Lung microvascular endothelial cell (primary cell): ENCODE results near the gene COL8A1. TPM values are rescaled to one million over a fixed set of nuclear protein-coding genes. Genes with fewer than 3 reads are reported as not detected.

Source experiments
- DNase-seq, 2 donors: peaks; one replicate each; pipeline versions ENCODE4 v3.0.0 to v3.0.0-alpha.2; 2010; ENCODE audit warnings: low read depth in 2 of 2
- total RNA-seq: library from RNA; depleted of rRNA; stranded (reverse); fragments of >200 nt; gene quantifications from 2 replicates; pipeline ENCODE4 v1.2.1, GENCODE V29; 2014

The COL8A1 gene
- total RNA-seq, 1 donor from 2014 or later: 1,223 TPM

- peak; percentile 68 to 72 for DNase-seq
These were observed 150.8 kb downstream of the COL8A1 start for GRCh38 chr3:99789011-99789721.

DNA sequence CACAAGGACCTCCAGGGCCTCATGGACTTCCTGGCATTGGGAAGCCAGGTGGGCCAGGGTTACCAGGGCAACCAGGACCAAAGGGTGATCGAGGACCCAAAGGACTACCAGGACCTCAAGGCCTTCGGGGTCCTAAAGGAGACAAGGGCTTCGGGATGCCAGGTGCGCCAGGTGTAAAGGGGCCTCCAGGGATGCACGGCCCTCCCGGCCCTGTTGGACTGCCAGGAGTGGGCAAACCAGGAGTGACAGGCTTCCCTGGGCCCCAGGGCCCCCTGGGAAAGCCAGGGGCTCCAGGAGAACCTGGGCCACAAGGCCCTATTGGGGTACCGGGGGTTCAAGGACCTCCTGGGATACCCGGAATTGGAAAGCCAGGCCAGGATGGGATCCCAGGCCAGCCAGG, 156.1 kb downstream of the COL8A1 start:
- no peak for DNase-seq

DNA sequence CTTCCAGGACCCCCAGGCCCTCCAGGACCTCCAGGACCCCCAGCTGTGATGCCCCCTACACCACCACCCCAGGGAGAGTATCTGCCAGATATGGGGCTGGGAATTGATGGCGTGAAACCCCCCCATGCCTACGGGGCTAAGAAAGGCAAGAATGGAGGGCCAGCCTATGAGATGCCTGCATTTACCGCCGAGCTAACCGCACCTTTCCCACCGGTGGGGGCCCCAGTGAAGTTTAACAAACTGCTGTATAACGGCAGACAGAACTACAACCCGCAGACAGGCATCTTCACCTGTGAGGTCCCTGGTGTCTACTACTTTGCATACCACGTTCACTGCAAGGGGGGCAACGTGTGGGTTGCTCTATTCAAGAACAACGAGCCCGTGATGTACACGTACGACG, 157.2 kb downstream of the COL8A1 start:
- DNase-seq: no peak

DNA sequence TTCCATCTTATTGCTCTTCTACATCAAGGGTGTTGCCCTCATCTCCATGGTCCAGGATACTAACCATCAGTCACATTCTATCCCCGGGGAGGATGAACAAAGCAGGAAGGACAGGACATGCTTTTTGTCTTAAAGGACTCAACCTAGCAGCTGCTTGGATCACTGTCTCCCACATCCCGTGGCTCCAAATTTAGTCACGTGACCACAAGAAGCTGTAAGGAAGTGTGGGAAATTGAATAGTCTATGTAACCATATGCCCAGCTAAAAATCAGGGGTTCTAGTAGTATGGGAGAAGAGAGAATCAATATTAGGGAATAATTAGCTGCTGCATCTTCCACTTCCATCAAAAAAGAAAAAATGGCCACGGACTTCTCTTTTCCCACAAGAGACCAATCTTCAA, 161.0 kb downstream of the COL8A1 start:
- DNase-seq: no peak

DNA sequence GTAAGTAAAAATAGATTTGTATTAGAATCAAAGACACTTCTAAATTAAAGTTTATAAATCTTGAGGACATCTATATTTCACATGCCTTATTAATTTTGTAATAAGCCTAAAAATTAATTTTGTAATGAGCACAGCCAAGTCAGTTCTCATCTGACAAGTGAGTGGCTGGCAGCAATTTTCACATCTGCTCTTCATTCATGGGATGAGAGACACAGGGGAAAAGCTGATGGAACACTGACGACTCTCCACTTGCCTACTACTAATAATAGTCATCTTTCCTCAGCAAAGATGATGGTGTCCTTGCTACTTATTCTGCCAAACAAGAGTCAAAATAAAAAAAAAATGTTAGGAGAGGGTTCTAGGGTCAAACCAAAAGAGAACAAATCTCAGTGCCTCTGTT, 164.9 kb downstream of the COL8A1 start:
- no peak for DNase-seq

DNA sequence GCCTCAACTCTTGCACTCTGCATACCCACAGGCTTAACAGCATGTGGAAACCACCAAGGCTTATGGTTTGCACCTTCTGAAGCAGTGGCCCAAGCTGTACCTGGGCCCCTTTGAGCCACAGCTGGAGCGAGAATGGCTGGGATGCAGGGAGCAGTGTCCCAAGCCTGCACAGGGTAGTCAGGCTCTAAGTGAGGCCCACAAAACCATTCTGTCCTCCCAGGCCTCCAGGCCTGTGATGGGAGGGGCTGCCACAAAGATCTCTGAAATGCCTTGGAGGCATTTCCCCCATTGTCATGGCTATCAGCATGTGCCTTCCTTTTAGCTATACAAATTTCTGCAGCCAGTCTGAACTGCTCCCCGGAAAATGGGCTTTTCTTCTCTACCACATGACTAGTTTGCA, 166.8 kb downstream of the COL8A1 start:
- DNase-seq: no peak

DNA sequence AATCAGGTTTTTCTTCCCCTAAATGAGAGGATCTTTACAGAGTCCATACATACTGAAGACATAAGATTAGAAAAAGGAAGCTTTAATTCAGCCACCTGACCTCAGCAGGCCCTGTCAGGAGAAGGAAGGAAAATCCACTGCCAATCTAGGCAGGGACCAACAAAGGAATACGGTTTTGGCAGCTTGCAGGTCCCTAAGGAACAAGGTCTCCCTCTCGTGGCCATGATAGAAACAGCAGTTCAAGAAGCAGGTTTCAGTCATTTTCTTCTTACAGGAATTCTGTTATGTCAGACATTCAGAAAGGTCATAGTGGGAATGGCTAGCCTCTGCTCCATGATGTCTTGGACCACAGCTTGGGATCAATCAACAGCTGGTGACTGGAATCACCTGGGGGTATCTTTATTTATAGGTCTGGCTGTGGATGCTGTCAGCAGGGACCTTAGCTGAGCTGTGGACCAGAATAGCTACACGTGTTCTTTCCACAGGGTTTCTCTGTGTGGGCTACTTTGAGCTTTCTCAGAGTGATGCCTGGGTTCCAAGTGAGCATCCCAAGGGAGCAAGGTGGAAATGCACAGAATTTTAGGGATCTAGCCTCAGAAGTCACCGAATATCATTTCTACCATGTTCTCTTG, 169.9 kb downstream of the COL8A1 start:
- DNase-seq: peak; percentile 72 to 85

DNA sequence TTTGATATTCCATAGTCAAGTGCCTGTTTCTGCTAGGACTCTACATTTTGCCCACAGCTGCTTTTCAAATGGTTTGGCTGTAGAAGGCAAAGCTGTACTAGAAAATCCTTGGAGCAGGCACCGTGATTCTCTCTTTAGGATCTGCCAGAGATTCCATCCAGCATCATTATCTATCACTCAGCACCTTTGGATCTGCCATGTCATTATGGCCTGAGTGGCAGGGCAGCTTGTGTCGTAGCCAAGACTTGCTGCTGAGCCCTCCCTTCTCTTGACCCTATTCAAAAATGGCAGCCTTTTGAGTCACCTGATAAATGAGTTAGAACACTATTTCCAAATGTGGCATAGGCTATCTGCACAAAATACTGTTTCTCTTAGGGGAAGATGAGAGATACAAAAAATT, 171.2 kb downstream of the COL8A1 start:
- no peak for DNase-seq

DNA sequence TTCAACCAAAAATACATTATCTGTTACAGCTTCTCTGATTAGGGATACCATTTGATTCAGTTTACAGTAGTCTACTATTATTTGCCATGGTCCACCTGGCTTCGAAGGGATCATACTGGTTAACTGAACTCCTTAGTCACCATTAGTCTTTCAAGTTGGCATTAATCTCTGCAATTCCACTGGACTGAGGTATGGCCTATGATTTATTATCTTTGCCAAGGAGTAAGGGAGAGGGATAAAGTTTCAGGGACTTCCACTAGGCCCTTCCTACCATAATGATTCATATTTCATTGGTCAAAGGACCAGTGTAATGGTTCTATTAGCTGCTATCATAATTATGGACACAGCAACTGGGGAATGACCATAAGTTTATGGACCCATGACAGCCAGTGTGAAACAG, 172.0 kb downstream of the COL8A1 start:
- no peak for DNase-seq

DNA sequence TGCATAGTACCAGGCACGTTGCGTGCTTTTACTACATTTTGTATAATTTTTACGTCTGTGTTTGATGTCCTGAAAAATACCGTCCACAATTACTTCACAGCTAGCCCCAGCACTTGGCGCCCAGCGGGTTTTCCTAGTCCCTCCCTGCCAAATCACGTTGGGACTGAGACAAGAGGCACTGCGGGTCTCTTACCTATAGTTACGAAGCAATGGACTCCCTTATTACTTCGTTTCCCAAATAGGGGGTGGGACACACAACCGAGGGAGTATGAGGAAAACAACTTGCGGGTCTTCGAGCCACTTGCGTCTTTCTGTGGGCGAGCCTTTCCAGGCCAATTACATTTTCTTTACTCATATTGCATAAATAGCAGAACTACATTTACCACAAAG, 178.6 kb downstream of the COL8A1 start:
- peak; percentile 8 to 41 for DNase-seq

- peak; percentile 94 to 95 for DNase-seq
These were observed 179.2 kb downstream of the COL8A1 start, which contains the start of gene CMSS1 for GRCh38 chr3:99817437-99818240. Gene CMSS1 (plus strand): TSS chr3:99817862.

- no peak for DNase-seq
These were observed 180.4 kb downstream of the COL8A1 start for GRCh38 chr3:99818818-99819217.

GRCh38 chr3:99823723-99824711, 185.6 kb downstream of the COL8A1 start:
- no peak for DNase-seq

GRCh38 chr3:99825004-99825640, 186.7 kb downstream of the COL8A1 start:
- DNase-seq: peak in 1 of 2 donors; percentile 56

GRCh38 chr3:99829844-99830243, 191.4 kb downstream of the COL8A1 start:
- no peak for DNase-seq

- DNase-seq: peak in 1 of 2 donors; percentile 83
These were observed 195.3 kb downstream of the COL8A1 start for GRCh38 chr3:99833617-99834205.

- no peak for DNase-seq
These were observed 196.0 kb downstream of the COL8A1 start for GRCh38 chr3:99834211-99834957.

- DNase-seq: peak; percentile 54 to 87
These were observed 198.3 kb downstream of the COL8A1 start for GRCh38 chr3:99836681-99837080.

- no peak for DNase-seq
These were observed 199.3 kb downstream of the COL8A1 start for GRCh38 chr3:99837715-99838114.

DNA sequence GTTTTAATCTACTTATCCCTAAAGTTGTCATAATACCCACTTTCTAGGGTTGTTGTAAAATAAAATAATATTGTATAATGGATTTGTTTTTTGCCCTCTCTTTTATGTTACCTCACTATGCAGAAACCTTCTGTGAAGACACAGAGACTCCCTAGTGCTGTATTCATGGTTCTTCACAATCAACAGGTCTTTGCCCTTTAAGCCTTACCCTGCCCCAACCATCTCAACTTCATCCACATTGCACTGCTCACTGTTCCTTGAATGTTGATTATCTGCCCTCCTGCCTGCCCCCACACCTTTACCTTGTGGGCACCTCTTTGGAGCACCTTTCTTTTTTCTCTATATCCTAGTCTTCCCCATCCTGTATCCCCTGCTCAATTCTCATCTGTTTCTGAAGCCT, 200.4 kb downstream of the COL8A1 start:
- no peak for DNase-seq
